ENCODE results near the gene ANTXR1.

DNA sequence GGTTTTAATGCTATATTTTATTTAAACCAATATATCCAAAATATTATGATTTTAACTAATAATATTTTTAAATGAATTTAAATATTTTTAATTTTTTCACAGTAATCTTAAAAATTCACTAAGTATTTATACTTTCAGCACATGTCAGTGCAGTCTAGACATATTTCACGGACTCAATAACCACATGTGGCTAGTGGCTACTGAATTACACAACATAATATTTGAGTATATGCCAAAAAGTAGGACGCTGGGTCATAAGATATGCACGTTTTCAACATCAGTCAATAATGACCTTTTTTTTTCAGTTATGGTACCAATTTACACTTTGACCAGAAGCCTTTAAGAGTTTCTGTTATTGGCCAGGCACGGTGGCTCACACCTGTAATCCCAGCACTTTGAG is 256.4 kb downstream of the ANTXR1 start:
- TF ChIP-seq POLR2A (IDR thresholded peaks at IDR 0.05) = no peak
- TF ChIP-seq, protein P1, sequence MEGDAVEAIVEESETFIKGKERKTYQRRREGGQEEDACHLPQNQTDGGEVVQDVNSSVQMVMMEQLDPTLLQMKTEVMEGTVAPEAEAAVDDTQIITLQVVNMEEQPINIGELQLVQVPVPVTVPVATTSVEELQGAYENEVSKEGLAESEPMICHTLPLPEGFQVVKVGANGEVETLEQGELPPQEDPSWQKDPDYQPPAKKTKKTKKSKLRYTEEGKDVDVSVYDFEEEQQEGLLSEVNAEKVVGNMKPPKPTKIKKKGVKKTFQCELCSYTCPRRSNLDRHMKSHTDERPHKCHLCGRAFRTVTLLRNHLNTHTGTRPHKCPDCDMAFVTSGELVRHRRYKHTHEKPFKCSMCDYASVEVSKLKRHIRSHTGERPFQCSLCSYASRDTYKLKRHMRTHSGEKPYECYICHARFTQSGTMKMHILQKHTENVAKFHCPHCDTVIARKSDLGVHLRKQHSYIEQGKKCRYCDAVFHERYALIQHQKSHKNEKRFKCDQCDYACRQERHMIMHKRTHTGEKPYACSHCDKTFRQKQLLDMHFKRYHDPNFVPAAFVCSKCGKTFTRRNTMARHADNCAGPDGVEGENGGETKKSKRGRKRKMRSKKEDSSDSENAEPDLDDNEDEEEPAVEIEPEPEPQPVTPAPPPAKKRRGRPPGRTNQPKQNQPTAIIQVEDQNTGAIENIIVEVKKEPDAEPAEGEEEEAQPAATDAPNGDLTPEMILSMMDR (IDR thresholded peaks at IDR 0.05) = no peak
